Measurements from ENCODE around the gene MRPL9. TPM values are rescaled to one million over a fixed set of nuclear protein-coding genes. Genes with fewer than 3 reads are reported as not detected.
A peak's percentile ranks its signal among the peaks of the same experiment; 100 is the strongest.

The MRPL9 gene
- total and polyA plus RNA-seq, 4 experiments from 2014 or later = 75.5 to 160 (median 108) TPM

- Histone ChIP-seq H3K27ac (ENCODE audit: low read depth, low read length) (no peak overlapping the region), H3K4me1 (ENCODE audit: insufficient read depth, low read length) (peaks cover 9% of the 10 kb centered on the region), H3K4me3 (ENCODE audit: low read length in 2 of 2) (no peak overlapping the region), H3K36me3 (ENCODE audit: insufficient read depth, low read length) (no peaks in the 10 kb centered on the region), H3K27me3 (ENCODE audit: insufficient read depth, low read length) (no peaks in the 10 kb centered on the region), H3K9me3 (ENCODE audit: control insufficient read depth in 1 of 2, low read length in 2 of 2) (no peaks in the 10 kb centered on the region)
- no peaks in the 10 kb centered on the region for H3K27me3 Mint-ChIP-seq
- CTCF ChIA-PET (ENCODE audit: partially characterized antibody) = no interaction called here
- peaks cover 5 to 15% (median 7%) of the 10 kb centered on the region in 4 donors for H3K4me1 Mint-ChIP-seq
- DNase-seq = no peak
- H3K36me3 Mint-ChIP-seq = peaks cover 5 to 13% of the 10 kb centered on the region in 2 donors
- no peak overlapping the region for H3K4me3 Mint-ChIP-seq
- peak overlapping the region in 3 of 7 donors; percentile 19 to 32 (median 19) for H3K27ac Mint-ChIP-seq
- H3K9me3 Mint-ChIP-seq = no peaks in the 10 kb centered on the region
- POLR2A ChIA-PET (ENCODE audit: partially characterized antibody) = interaction anchor here (1.8 kb wide), 1 partner anchor 30 kb away, joined by 4 read pairs; no protein-coding TSS in a partner anchor
- intact Hi-C loops (cut with micrococcal nuclease) = no loop called here
Measured at GRCh38 chr1:151806170-151806569, 42.9 kb upstream of the MRPL9 start.

- intact Hi-C loops (cut with micrococcal nuclease) = no loop called here
- H3K27me3 ChIP-seq (ENCODE audit: insufficient read depth, low read length) = no peaks in the 10 kb centered on the region
- peaks cover 14% of the 10 kb centered on the region for H3K4me1 ChIP-seq (ENCODE audit: insufficient read depth, low read length)
- Mint-ChIP-seq H3K36me3 (peaks cover 5 to 13% of the 10 kb centered on the region in 2 donors), H3K4me1 (peaks cover 10 to 19% (median 12%) of the 10 kb centered on the region in 4 donors), H3K4me3 (no peak within 1 kb of the TSS), H3K27me3 (no peaks in the 10 kb centered on the region), H3K9me3 (no peaks in the 10 kb centered on the region), H3K27ac (peak within 1 kb of the TSS in 6 of 7 donors; percentile 12 to 68 (median 31))
- no peak within 1 kb of the TSS for H3K27ac ChIP-seq (ENCODE audit: low read depth, low read length)
- DNase-seq = no peak
- POLR2A ChIA-PET (ENCODE audit: partially characterized antibody) = interaction anchor here (1.8 kb wide), 1 partner anchor 31 kb away, joined by 4 read pairs; no protein-coding TSS in a partner anchor
- H3K36me3 ChIP-seq (ENCODE audit: insufficient read depth, low read length) = no peaks in the 10 kb centered on the region
- no peaks in the 10 kb centered on the region for H3K9me3 ChIP-seq (ENCODE audit: control insufficient read depth in 1 of 2, low read length in 2 of 2)
- H3K4me3 ChIP-seq (ENCODE audit: low read length in 2 of 2) = no peak within 1 kb of the TSS
- CTCF ChIA-PET (ENCODE audit: partially characterized antibody) = no interaction called here
Measured at GRCh38 chr1:151805066-151805820, 41.9 kb upstream of the MRPL9 start, which contains the start of gene LINGO4. Gene LINGO4, minus strand, starts transcription at chr1:151805419. Its CDS starts 2,715 bp downstream, at chr1:151802704.

- H3K4me3 ChIP-seq (ENCODE audit: low read length in 2 of 2) = no peak overlapping the region
- POLR2A ChIA-PET (ENCODE audit: partially characterized antibody) = interaction anchor here (4.9 kb wide), 1 partner anchor 11 kb away, joined by 35 read pairs; no protein-coding TSS in a partner anchor
- Mint-ChIP-seq H3K4me1 (peaks cover 14 to 29% (median 20%) of the 10 kb centered on the region in 4 donors), H3K27me3 (no peaks in the 10 kb centered on the region), H3K4me3 (no peak overlapping the region), H3K9me3 (no peaks in the 10 kb centered on the region), H3K36me3 (peaks cover 6 to 9% of the 10 kb centered on the region in 2 donors), H3K27ac (peak overlapping the region in 5 of 7 donors; percentile 18 to 81 (median 30))
- no peaks in the 10 kb centered on the region for H3K9me3 ChIP-seq (ENCODE audit: control insufficient read depth in 1 of 2, low read length in 2 of 2)
- no peaks in the 10 kb centered on the region for H3K27me3 ChIP-seq (ENCODE audit: insufficient read depth, low read length)
- CTCF ChIA-PET (ENCODE audit: partially characterized antibody) = interaction anchor here (1.0 to 2.5 kb wide), 2 partner anchors 24 to 32 kb away, joined by 3 to 10 read pairs; no protein-coding TSS in a partner anchor
- intact Hi-C loops (cut with micrococcal nuclease) = no loop called here
- no peaks in the 10 kb centered on the region for H3K36me3 ChIP-seq (ENCODE audit: insufficient read depth, low read length)
- no peak for DNase-seq
- H3K4me1 ChIP-seq (ENCODE audit: insufficient read depth, low read length) = peaks cover 23% of the 10 kb centered on the region
- no peak overlapping the region for H3K27ac ChIP-seq (ENCODE audit: low read depth, low read length)
Measured at GRCh38 chr1:151803915-151804314, 40.6 kb upstream of the MRPL9 start.

- H3K27ac ChIP-seq (ENCODE audit: low read depth, low read length) = no peak overlapping the region
- no peaks in the 10 kb centered on the region for H3K9me3 ChIP-seq (ENCODE audit: control insufficient read depth in 1 of 2, low read length in 2 of 2)
- Mint-ChIP-seq H3K27ac (peak overlapping the region; percentile 4 to 81 (median 57)), H3K9me3 (no peaks in the 10 kb centered on the region), H3K27me3 (no peaks in the 10 kb centered on the region), H3K36me3 (peaks cover 6 to 7% of the 10 kb centered on the region in 2 donors), H3K4me1 (peaks cover 14 to 22% (median 20%) of the 10 kb centered on the region in 4 donors), H3K4me3 (no peak overlapping the region)
- DNase-seq = no peak
- no peak overlapping the region for H3K4me3 ChIP-seq (ENCODE audit: low read length in 2 of 2)
- ChIA-PET POLR2A (ENCODE audit: partially characterized antibody) (interaction anchor here (1.2 to 4.9 kb wide), 3 partner anchors 9 to 13 kb away, joined by 3 to 35 read pairs (median 4); partner anchors contain the start of gene TDRKH), CTCF (ENCODE audit: partially characterized antibody) (interaction anchor here (1.0 to 2.5 kb wide), 2 partner anchors 25 to 33 kb away, joined by 3 to 10 read pairs; no protein-coding TSS in a partner anchor)
- peaks cover 23% of the 10 kb centered on the region for H3K4me1 ChIP-seq (ENCODE audit: insufficient read depth, low read length)
- intact Hi-C loops (cut with micrococcal nuclease) = no loop called here
- no peaks in the 10 kb centered on the region for H3K36me3 ChIP-seq (ENCODE audit: insufficient read depth, low read length)
- no peaks in the 10 kb centered on the region for H3K27me3 ChIP-seq (ENCODE audit: insufficient read depth, low read length)
Measured at GRCh38 chr1:151803164-151803563, 39.9 kb upstream of the MRPL9 start.

- intact Hi-C loops (cut with micrococcal nuclease) = no loop called here
- POLR2A ChIA-PET (ENCODE audit: partially characterized antibody) = interaction anchor here (0.6 to 4.9 kb wide), 4 partner anchors 9 to 54 kb away, joined by 3 to 35 read pairs (median 4); partner anchors contain the start of gene TDRKH
Measured at GRCh38 chr1:151802372-151802771, 39.1 kb upstream of the MRPL9 start.

GRCh38 chr1:151801846-151802245 is 38.5 kb upstream of the MRPL9 start:
- no peak overlapping the region for H3K27ac ChIP-seq (ENCODE audit: low read depth, low read length)
- DNase-seq = no peak
- H3K9me3 ChIP-seq (ENCODE audit: control insufficient read depth in 1 of 2, low read length in 2 of 2) = no peaks in the 10 kb centered on the region
- no peaks in the 10 kb centered on the region for H3K27me3 ChIP-seq (ENCODE audit: insufficient read depth, low read length)
- H3K4me3 Mint-ChIP-seq = no peak overlapping the region
- H3K4me1 ChIP-seq (ENCODE audit: insufficient read depth, low read length) = peaks cover 20% of the 10 kb centered on the region
- H3K27ac Mint-ChIP-seq = no peak overlapping the region
- no peak overlapping the region for H3K4me3 ChIP-seq (ENCODE audit: low read length in 2 of 2)
- intact Hi-C loops (cut with micrococcal nuclease) = no loop called here
- no peaks in the 10 kb centered on the region for H3K27me3 Mint-ChIP-seq
- H3K36me3 ChIP-seq (ENCODE audit: insufficient read depth, low read length) = no peaks in the 10 kb centered on the region
- CTCF ChIA-PET (ENCODE audit: partially characterized antibody) = interaction anchor here (2.5 kb wide), 1 partner anchor 35 kb away, joined by 10 read pairs; no protein-coding TSS in a partner anchor
- no peaks in the 10 kb centered on the region for H3K9me3 Mint-ChIP-seq
- H3K4me1 Mint-ChIP-seq = peaks cover 10 to 16% (median 14%) of the 10 kb centered on the region in 4 donors
- peaks cover 2 to 8% of the 10 kb centered on the region in 2 donors for H3K36me3 Mint-ChIP-seq
- POLR2A ChIA-PET (ENCODE audit: partially characterized antibody) = interaction anchor here (1.2 to 4.9 kb wide), 3 partner anchors 10 to 13 kb away, joined by 3 to 35 read pairs (median 4); partner anchors contain the start of gene TDRKH

More at GRCh38 chr1:151802372-151802771, 39.1 kb upstream of the MRPL9 start:
- H3K4me3 ChIP-seq (ENCODE audit: low read length in 2 of 2) = no peak overlapping the region
- Mint-ChIP-seq H3K4me3 (no peak overlapping the region), H3K27me3 (no peaks in the 10 kb centered on the region), H3K4me1 (peaks cover 10 to 16% (median 14%) of the 10 kb centered on the region in 4 donors), H3K27ac (no peak overlapping the region), H3K9me3 (no peaks in the 10 kb centered on the region), H3K36me3 (peaks cover 2 to 7% of the 10 kb centered on the region in 2 donors)
- peaks cover 20% of the 10 kb centered on the region for H3K4me1 ChIP-seq (ENCODE audit: insufficient read depth, low read length)
- no peaks in the 10 kb centered on the region for H3K27me3 ChIP-seq (ENCODE audit: insufficient read depth, low read length)
- no peak overlapping the region for H3K27ac ChIP-seq (ENCODE audit: low read depth, low read length)
- H3K36me3 ChIP-seq (ENCODE audit: insufficient read depth, low read length) = no peaks in the 10 kb centered on the region
- DNase-seq = no peak
- CTCF ChIA-PET (ENCODE audit: partially characterized antibody) = interaction anchor here (2.5 kb wide), 1 partner anchor 34 kb away, joined by 10 read pairs; no protein-coding TSS in a partner anchor
- no peaks in the 10 kb centered on the region for H3K9me3 ChIP-seq (ENCODE audit: control insufficient read depth in 1 of 2, low read length in 2 of 2)
